ENCODE data around the gene TSPAN1.

GRCh38 chr1:46153732-46154131 lies 21.2 kb upstream of the TSPAN1 start:
- TF ChIP-seq CTCF (IDR thresholded peaks at IDR 0.05), result no peak
- TF ChIP-seq POLR2A (IDR thresholded peaks at IDR 0.05), result no peak

Measured in vagina (tissue), 2 donors.